GM12873 (cell line): ENCODE results near the gene GFAP.

ENCODE experiments used
- CTCF ChIP-seq: IDR thresholded peaks from 2 replicates; pipeline ENCODE4 v1.5.1; 2012; ENCODE audit warnings: low read depth, mild to moderate bottlenecking, moderate library complexity, low read length, control low read depth; ENCODE audit not compliant: insufficient read depth; ENCODE audit errors: missing control alignments

The GFAP gene

GRCh38 chr17:44917456-44917855, 2.2 kb upstream of the GFAP start:
- TF ChIP-seq CTCF = no peak

- TF ChIP-seq CTCF = no peak
Measured at GRCh38 chr17:44916781-44917241, 1.5 kb upstream of the GFAP start.

GRCh38 chr17:44915862-44916780, 821 bp upstream of the GFAP start:
- TF ChIP-seq CTCF = no peak

- TF ChIP-seq CTCF = no peak
Measured at GRCh38 chr17:44914698-44915271, 515 bp downstream of the GFAP start.

GRCh38 chr17:44914148-44914547, 1.2 kb downstream of the GFAP start:
- TF ChIP-seq CTCF = no peak

- TF ChIP-seq CTCF = no peak
Measured at GRCh38 chr17:44913676-44914075, 1.6 kb downstream of the GFAP start.

- TF ChIP-seq CTCF = no peak
Measured at GRCh38 chr17:44912763-44913544, 2.3 kb downstream of the GFAP start.
